ENCODE data around the gene CRB2.

CRB2 gene

DNA sequence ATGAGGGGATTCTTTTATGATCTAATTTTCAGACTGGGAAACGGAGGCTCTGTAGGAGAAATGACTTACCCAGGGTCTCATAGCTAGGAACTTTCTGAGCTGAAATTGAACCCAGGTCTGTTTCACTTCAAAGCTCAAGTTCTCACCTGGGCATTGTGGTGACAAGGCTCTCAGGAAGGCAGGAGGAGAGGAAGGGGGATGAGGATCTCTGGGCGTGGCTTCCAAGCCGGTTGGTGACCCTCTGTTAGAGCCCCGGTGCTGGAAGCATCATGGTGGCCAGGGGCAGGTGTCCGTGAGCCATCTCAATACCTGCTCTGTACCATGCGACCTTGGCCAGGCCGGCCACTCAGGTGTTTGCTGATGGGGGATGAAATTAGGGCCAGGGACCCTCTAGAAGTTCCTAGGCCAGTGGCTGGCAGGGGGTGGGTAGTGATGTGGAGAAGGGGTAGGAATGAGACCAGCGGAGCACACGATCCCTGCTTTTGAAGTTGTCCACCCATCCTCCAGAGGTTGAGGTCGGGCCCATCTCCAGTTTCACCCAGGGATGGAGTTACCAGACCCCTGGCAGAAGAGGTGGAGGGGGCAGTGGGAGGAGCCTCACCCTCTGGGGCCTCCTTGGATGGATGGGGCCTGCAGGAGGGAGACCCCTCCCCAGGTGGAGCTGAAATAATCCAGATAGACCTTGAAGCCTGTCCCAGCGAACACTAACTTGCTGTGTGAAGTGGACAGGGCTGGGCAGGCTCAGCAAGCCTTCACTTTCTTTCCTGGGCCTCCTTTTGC lies 5.9 kb downstream of the CRB2 start:
- no peak for DNase-seq

DNA sequence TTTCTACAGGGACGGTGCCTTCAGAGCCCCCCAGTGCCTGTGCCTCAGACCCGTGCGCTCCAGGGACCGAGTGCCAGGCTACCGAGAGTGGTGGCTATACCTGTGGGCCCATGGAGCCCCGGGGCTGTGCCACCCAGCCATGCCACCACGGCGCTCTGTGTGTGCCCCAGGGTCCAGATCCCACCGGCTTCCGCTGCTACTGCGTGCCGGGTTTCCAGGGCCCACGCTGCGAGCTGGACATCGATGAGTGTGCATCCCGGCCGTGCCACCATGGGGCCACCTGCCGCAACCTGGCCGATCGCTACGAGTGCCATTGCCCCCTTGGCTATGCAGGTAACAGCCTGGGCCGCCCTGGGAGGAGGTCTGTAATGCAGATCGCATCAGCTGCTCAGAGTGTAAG lies 6.9 kb downstream of the CRB2 start:
- DNase-seq: no peak

DNA sequence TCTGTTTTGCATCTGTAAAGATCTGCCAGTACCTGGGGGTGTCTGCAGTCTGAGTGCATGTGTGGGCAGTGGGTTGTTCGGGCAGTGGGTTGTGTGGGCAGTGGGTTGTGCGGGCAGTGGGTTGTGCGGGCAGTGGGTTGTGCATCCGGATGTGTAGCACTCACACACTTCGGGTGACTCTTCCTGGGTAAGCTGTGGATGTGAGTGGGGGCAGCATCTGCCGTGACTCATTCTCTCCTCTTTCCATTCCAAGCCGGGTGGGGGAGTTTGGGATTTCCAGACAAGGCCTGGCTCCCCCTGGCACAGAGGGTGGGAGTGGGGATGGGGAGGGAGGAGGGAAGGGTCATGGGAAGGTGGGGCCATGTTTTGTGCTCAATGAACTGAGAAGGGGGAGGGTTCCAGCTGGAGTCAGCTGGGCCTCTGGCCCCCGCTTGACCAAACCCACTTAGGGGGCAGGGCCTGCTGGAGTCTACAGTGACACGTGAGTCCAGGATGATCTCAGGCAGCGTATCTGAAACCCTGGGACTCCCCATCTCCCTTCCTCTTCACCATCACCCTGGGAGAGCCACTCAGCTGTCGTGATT lies 8.3 kb downstream of the CRB2 start:
- DNase-seq: peak in 49 of 56 donors; percentile 16 to 89 (median 71)

DNA sequence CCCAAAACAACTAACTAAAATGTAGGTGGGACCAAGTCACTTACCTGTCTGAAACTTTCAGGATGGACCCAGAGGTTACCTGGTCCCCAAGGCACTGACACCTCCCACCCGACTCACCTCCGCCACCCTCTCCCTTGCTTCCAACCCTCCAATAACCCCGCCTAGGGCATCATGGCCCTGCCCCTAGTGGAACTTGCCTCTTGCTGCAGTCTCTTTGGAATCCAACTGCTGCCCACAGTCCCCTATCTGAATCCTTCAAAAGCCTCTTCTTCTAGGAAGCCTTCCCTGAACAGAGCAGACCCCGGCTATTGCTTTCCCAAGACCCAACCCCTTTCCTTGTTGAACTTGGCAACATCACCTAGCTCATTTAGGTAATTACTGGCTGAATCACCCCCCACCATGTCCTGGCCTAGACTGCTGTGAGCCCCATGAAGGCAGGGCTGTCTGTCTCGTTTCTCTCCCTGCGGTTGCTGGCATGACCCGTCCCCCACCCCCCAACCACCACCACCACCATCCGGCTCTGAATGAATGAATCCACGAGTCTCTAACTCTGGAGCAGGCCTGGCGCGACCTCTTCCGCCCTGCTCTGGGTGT lies 9.4 kb downstream of the CRB2 start:
- DNase-seq: no peak

DNA sequence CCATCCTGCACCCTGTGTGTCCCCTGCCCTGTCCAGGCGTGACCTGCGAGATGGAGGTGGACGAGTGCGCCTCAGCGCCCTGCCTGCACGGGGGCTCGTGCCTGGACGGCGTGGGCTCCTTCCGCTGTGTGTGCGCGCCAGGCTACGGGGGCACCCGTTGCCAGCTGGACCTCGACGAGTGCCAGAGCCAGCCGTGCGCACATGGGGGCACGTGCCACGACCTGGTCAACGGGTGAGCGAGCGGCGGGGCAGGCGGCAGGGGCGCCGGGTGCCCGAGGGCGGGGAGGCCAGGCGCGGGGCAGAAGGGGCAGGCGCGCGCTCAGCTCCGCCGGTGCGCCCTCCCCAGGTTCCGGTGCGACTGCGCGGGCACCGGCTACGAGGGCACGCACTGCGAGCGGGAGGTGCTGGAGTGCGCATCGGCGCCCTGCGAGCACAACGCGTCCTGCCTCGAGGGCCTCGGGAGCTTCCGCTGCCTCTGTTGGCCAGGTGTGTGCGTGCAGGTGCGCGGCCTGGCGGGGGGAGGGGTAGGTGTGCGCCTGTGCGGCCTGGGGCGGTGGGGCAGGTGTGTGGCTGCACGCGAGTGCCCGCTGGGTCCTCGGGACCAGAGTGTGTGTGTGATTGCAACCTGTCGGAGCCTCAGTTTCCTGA lies 10.0 kb downstream of the CRB2 start:
- DNase-seq: no peak

DNA sequence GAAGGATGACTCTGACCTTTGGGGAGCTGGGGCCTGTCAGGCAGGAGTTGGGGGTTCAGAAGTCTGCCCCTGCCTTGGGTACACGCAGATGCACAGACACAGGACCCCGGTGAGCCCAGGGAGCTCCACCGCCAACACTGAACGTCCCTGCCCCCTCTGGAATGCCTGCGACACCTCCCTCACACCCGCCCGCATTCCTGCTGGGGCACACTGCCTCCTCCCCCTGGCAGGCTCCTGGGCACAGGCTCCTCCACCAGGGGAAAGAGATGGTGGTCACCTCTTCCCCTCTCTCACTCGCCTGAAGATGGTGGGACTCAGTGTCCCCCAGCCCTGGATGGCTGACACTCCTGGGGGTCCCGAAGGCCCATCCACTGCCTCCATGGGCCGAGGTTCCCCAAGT lies 12.0 kb downstream of the CRB2 start:
- no peak for DNase-seq

DNA sequence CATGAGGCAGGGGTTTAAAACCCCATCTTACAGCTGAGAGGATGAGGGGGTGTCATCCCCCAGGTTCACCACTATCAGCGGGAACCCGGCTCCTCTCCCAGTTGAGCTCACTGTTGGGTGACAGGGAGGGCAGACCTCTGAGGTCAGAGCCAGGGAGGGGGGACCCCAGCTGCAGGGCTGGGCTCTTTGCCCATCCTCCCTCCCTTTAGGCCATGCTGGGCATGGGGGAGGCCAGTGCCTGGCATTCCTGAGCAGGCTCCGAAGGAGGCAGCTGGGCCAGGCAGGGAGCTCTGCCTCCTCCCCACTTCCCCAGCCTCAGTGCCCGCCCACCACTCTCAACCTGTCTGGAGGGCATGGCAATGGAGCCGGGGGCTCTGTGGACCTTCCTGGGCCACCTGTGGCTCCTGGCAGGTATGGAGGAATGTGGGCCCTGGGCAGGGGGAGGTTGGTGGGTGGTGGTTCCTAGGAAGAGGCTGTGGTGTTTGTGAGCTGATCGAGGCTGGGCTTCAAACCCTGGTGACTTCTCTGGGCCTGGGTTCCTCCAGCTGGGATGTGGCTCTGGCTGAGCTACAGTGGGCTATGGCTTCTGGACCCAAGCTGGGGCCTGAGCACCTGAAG lies 12.6 kb downstream of the CRB2 start:
- peak in 46 of 56 donors; percentile 21 to 91 (median 66) for DNase-seq

DNA sequence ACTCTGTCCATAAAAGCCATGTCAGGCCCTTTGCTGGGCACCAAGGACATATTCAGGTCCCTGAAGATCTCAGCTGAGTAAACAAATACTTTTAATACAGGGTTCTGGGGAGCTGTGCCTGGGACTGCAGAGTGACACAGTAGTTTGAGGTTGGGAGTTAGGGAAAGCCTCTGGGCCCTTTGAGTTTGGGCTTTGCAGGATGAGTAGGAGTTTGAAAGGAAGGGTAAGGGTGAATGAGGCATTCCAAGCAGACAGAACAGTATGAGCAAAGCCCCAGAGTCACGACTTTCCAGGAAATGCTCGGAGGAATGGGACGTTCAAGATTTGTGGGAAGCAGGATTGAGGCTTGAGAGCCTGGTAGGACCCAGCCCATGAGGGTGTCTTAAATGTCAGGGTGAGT lies 13.3 kb downstream of the CRB2 start:
- no peak for DNase-seq

DNA sequence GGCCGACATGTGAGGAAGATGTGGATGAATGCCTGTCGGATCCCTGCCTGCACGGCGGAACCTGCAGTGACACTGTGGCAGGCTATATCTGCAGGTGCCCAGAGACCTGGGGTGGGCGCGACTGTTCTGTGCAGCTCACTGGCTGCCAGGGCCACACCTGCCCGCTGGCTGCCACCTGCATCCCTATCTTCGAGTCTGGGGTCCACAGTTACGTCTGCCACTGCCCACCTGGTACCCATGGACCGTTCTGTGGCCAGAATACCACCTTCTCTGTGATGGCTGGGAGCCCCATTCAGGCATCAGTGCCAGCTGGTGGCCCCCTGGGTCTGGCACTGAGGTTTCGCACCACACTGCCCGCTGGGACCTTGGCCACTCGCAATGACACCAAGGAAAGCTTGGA lies 14.1 kb downstream of the CRB2 start:
- no peak for DNase-seq

DNA sequence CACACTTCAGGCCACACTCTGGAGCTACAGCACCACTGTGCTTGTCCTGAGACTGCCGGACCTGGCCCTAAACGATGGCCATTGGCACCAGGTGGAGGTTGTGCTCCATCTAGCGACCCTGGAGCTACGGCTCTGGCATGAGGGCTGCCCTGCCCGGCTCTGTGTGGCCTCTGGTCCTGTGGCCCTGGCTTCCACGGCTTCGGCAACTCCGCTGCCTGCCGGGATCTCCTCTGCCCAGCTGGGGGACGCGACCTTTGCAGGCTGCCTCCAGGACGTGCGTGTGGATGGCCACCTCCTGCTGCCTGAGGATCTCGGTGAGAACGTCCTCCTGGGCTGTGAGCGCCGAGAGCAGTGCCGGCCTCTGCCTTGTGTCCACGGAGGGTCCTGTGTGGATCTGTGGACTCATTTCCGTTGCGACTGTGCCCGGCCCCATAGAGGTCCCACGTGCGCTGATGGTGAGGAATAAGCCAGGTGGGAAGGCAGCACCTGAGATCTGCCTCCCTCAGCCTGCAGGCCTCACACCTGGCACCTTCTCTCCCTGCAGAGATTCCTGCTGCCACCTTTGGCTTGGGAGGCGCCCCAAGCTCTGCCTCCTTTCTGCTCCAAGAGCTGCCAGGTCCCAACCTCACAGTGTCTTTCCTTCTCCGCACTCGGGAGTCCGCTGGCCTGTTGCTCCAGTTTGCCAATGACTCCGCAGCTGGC lies 14.7 kb downstream of the CRB2 start:
- no peak for DNase-seq

DNA sequence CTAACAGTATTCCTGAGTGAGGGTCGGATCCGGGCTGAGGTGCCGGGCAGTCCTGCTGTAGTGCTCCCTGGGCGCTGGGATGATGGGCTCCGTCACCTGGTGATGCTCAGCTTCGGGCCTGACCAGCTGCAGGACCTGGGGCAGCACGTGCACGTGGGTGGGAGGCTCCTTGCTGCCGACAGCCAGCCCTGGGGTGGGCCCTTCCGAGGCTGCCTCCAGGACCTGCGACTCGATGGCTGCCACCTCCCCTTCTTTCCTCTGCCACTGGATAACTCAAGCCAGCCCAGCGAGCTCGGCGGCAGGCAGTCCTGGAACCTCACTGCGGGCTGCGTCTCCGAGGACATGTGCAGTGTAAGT lies 15.2 kb downstream of the CRB2 start:
- no peak for DNase-seq

DNA sequence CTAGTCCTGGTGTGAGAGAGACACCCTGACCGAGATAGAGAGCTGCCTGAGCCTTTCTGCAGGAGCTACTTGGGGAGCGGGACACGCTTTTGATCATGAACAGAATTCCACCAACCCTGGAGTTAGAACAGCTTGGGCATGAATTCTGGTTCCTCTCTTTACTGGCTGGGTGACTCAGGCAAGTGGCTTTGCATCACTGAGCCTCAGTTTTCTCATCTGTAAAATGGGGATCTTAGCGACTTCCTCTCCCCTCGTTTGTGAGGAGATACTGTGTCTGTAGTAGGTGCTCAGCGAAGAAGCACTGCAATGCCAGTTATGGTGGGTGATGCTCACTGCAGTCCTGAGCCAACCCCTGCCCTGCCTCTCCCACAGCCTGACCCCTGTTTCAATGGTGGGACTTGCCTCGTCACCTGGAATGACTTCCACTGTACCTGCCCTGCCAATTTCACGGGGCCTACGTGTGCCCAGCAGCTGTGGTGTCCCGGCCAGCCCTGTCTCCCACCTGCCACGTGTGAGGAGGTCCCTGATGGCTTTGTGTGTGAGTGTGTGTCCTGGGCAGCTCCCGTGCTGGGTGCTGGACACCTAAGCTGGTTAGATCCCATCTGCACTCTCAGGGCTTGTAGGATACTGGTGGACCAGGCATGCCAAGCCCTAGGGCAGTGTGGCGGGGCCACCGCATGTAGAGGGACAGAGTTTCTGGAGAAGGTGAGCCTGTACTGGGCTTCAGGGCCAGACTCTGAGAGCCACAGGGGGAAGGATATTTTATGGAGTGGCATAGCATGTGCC lies 16.0 kb downstream of the CRB2 start:
- DNase-seq: no peak

DNA sequence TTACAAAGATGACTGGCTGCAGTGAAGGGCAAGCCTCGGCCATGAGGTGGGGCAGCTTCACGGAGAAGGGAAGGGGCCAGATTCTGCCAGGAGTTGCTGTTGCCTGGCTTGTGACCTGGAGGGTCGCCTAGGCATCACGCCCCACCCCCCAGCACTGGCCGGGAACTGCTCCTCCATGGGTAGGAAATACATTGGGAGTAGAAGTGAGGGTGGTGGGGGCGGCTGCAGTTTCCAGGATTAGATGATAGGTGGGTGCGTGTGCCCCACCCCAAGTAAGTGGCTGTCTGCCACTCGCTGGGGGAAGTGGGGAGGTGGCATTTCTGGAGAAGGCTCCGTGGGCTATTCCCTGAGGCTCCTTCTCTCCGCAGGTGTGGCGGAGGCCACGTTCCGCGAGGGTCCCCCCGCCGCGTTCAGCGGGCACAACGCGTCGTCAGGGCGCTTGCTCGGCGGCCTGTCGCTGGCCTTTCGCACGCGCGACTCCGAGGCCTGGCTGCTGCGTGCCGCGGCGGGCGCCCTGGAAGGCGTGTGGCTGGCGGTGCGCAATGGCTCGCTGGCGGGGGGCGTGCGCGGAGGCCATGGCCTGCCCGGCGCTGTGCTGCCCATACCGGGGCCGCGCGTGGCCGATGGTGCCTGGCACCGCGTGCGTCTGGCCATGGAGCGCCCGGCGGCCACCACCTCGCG lies 16.9 kb downstream of the CRB2 start:
- no peak for DNase-seq

DNA sequence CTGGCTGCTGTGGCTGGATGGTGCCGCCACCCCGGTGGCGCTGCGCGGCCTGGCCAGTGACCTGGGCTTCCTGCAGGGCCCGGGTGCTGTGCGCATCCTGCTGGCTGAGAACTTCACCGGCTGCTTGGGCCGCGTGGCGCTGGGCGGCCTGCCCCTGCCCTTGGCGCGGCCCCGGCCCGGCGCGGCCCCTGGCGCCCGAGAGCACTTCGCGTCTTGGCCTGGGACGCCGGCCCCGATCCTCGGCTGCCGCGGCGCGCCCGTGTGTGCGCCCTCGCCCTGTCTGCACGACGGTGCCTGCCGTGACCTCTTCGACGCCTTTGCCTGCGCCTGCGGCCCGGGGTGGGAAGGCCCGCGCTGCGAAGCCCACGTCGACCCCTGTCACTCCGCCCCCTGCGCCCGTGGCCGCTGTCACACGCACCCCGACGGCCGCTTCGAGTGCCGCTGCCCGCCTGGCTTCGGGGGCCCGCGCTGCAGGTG lies 17.5 kb downstream of the CRB2 start:
- DNase-seq: no peak

DNA sequence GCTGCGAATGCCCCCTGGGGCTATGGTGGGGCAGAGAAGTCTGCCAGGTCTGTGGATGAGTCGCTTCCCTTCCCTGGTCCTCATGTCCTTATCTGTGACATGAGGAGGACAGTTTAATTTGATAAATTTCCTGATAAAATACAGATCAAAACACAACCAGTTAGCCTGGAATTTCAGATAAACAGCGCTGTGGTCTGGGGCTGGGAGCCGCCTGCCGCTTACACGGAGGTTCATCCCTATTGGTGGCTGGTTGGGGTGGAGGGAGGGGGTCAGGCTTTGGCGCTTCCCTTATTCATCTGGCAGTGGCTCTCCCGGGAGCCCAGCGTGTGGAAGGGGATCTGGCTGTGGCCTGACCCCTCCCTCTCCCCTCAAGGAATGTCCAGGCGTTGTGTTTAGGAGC lies 17.9 kb downstream of the CRB2 start:
- DNase-seq: peak in 15 of 56 donors; percentile 14 to 56 (median 40)

DNA sequence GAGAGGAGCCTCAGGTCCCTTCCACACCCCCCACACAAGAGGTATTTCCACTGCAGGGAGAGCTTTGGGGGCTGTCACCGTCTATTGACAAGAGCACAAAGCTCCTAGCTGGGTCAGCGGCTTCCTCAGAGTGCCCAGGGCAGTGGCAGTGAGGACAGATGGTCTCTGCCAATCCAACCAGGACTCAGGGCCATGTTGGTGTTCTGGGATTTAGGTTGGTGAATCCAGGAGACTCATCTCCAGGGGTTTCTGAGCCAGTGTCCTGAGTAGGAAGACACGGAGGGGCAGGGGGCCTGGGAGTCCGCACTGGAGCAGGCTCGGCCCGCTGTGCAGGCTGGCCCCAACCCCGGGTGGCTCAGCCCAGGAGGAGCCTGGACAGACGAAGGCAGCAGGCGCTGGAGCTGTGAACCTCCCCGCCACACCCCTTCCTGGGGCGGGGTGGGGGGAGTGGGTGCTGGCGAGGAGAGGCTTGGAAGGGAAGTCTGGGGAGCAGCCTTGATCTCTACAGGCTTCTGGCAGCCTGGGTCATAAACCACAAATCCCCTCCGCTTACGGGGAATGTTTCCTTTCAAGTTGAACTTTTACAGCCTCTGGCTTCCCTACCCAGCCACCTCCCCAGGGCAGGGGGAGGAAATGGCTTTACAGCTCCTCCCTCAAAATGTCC lies 19.6 kb downstream of the CRB2 start:
- peak in 1 of 56 donors; percentile 34 for DNase-seq

DNA sequence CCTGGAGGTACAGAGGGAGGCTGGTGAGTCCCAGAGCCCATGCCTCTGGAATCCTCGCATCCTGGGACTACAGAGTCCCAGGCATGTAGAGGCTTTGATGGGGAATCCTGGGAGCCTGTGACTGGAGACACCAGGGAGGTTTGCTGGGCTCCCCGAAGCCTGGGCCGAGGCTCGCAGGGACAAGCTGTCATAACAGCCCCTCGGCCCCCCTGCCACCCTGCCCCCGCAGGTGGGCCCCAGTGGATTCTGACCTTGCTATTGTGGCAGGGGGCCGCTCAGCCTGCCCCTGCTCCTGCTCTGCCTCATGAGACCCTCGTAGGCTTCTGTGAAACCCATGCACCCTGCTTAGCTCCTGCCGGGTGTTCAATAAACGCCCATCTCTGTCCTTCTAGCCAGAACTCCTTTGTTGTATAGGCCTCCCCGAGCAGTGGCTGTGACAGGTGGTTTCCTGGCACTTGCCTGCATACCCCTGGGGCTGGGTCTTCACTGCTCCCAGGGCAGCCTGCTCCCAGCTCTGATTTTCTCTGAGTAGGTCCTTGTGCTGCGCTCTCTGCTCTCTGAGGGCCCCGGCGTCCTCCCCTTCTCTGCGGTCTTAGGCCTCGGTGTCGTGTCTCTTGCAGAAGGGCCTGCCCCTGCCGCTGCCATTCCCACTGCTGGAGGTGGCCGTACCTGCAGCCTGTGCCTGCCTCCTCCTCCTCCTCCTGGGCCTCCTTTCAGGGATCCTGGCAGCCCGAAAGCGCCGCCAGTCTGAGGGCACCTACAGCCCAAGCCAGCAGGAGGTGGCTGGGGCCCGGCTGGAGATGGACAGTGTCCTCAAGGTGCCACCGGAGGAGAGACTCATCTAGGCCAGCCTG lies 20.4 kb downstream of the CRB2 start:
- no peak for DNase-seq

Data from amygdala (tissue), 56 donors.